A673 (cell line): ENCODE measurements around the gene KLHL4. TPM values are rescaled to one million over a fixed set of nuclear protein-coding genes. Genes with fewer than 3 reads are reported as not detected.

Experiments
- BruUV-seq: library from RNA; stranded (reverse); fragments of 400-500 nt; replicated peaks from 2 replicates; lab custom pipeline; 2021; lab: Mats Ljungman, UMichigan
- CTCF ChIA-PET: fragments of 300-600 bp; sonication (Branson Sonifier 250); formaldehyde crosslinking; loops from one replicate; lab custom pipeline; 2022; ENCODE audit warnings: antibody characterized with exemption; lab: Charles Lee
- POLR2A ChIA-PET: fragments of 300-600 bp; sonication (Branson Sonifier 250); formaldehyde crosslinking; loops from one replicate; lab custom pipeline; 2022; ENCODE audit warnings: antibody characterized with exemption; ENCODE audit not compliant: low non-redundant PET; lab: Charles Lee
- DNase-seq: peaks from one replicate; pipeline ENCODE4 v3.0.0-alpha.2; 2015; ENCODE audit warnings: low spot score
- H3K27ac ChIP-seq: fragments of 200-600 bp; sonication (generic); 2 replicates; pipeline ENCODE4 v1.5.1; 2016; ENCODE audit warnings: mixed run types, low read depth, mild to moderate bottlenecking, mixed read lengths, antibody characterized with exemption, low read length; ENCODE audit not compliant: poor library complexity, severe bottlenecking
- H3K27me3 ChIP-seq: fragments of 200-600 bp; sonication (generic); replicated peaks from 2 replicates; pipeline ENCODE4 v1.6.1; 2017; ENCODE audit warnings: mixed run types, low read depth, mild to moderate bottlenecking, mixed read lengths, antibody characterized with exemption, low read length; ENCODE audit not compliant: insufficient read depth, poor library complexity
- H3K36me3 ChIP-seq: fragments of 200-600 bp; sonication (generic); 2 replicates; pipeline ENCODE4 v1.6.1; 2016; ENCODE audit warnings: mixed run types, mild to moderate bottlenecking, mixed read lengths, antibody characterized with exemption, low read length; ENCODE audit not compliant: insufficient read depth, poor library complexity, severe bottlenecking
- H3K4me1 ChIP-seq: fragments of 200-600 bp; sonication (generic); 2 replicates; pipeline ENCODE4 v1.6.1; 2017; ENCODE audit warnings: mixed run types, mild to moderate bottlenecking, mixed read lengths, antibody characterized with exemption, low read length; ENCODE audit not compliant: insufficient read depth, poor library complexity, severe bottlenecking
- H3K4me3 ChIP-seq: fragments of 200-600 bp; sonication (generic); 2 replicates; pipeline ENCODE4 v1.5.1; 2016; ENCODE audit warnings: low read depth, mixed run types, mild to moderate bottlenecking, mixed read lengths, low read length; ENCODE audit not compliant: poor library complexity, severe bottlenecking
- H3K9me3 ChIP-seq: fragments of 200-600 bp; sonication (generic); 2 replicates; pipeline ENCODE4 v1.6.1; 2016; ENCODE audit warnings: mixed run types, low read depth, mild to moderate bottlenecking, mixed read lengths, antibody characterized with exemption, low read length; ENCODE audit not compliant: poor library complexity, severe bottlenecking
- EZH2 ChIP-seq: fragments of 200-600 bp; sonication (generic); IDR thresholded peaks from 2 replicates; pipeline ENCODE4 v1.6.1; 2017; ENCODE audit warnings: borderline replicate concordance, low read depth, mild to moderate bottlenecking, mixed read lengths, antibody characterized with exemption, low read length; ENCODE audit not compliant: poor library complexity, severe bottlenecking
- intact Hi-C: fragments of 100-400 bp; cut with micrococcal nuclease; formaldehyde crosslinking; loops from one replicate; pipeline ENCODE4 v1.10.0; 2022; ENCODE audit not compliant: unreplicated experiment
- total RNA-seq: library from RNA; stranded (reverse); gene quantifications from 2 replicates; pipeline ENCODE4 v1.2.3, GENCODE V29; 2021
- TF ChIP-seq, protein P1 (sequence below): fragments of 300-800, 200-600 bp; sonication (generic); conservative IDR thresholded peaks from 2 replicates; pipeline ENCODE4 v1.5.1; 2017; ENCODE audit warnings: low read depth, mild to moderate bottlenecking, antibody characterized with exemption, low read length, moderate library complexity, mixed read lengths

KLHL4 gene
- total RNA-seq, 1 experiment from 2014 or later, result 0.34 TPM

DNA sequence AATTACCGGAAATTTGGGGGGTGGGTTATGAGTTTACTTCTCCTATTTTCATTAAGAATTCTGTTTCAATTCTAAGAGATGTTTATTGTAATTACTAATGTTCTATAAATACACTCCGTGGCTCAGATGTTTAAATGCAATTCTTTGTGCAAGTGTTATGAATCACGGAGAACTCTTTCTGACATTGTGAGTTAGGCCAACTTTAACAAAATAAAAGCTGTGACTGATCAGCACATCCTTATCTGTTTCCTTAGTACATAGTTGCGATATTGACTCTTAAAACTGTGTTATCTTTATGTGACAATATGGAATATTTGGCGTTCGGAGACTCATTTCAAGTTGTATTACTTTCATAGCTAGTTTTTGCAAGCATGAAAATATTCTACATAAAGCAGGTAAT is 902 bp downstream of the KLHL4 start:
- CTCF ChIA-PET, result no interaction called here
- Histone ChIP-seq H3K36me3 (no peaks in the 10 kb centered on the region), H3K4me3 (no peak overlapping the region), H3K27ac (no peak overlapping the region), H3K9me3 (no peaks in the 10 kb centered on the region), H3K27me3 (no peaks in the 10 kb centered on the region), H3K4me1 (no peaks in the 10 kb centered on the region)
- no TSS peak for BruUV-seq
- POLR2A ChIA-PET, result no interaction called here
- TF ChIP-seq, protein P1, sequence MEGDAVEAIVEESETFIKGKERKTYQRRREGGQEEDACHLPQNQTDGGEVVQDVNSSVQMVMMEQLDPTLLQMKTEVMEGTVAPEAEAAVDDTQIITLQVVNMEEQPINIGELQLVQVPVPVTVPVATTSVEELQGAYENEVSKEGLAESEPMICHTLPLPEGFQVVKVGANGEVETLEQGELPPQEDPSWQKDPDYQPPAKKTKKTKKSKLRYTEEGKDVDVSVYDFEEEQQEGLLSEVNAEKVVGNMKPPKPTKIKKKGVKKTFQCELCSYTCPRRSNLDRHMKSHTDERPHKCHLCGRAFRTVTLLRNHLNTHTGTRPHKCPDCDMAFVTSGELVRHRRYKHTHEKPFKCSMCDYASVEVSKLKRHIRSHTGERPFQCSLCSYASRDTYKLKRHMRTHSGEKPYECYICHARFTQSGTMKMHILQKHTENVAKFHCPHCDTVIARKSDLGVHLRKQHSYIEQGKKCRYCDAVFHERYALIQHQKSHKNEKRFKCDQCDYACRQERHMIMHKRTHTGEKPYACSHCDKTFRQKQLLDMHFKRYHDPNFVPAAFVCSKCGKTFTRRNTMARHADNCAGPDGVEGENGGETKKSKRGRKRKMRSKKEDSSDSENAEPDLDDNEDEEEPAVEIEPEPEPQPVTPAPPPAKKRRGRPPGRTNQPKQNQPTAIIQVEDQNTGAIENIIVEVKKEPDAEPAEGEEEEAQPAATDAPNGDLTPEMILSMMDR, result no peak
- TF ChIP-seq EZH2, result no peak
- DNase-seq, result no peak
- intact Hi-C loops, result no loop called here

DNA sequence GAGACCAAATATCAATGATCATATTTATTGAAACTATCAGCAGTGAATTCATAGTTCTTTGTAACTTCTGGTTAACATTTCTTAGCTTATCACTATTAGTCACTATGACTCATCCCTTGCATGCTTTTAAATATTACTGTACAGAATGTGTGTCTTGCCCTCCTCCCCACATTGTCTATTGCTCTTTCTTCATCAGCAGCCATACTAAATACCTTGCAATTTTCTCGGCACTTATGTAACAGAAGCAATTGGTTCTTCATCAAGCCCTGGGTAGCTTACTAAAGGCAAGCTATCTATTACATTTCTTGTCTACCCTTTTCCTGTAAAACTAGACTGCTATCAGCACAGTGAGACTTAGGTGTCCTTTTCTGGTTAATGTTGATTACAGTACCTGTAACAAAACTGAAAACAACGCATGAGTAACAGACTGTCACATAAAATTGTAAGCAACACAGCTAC is 8.2 kb downstream of the KLHL4 start:
- DNase-seq, result no peak
- POLR2A ChIA-PET, result no interaction called here
- Histone ChIP-seq H3K4me1 (no peaks in the 10 kb centered on the region), H3K27me3 (no peaks in the 10 kb centered on the region), H3K4me3 (no peak overlapping the region), H3K27ac (no peak overlapping the region), H3K36me3 (no peaks in the 10 kb centered on the region), H3K9me3 (no peaks in the 10 kb centered on the region)
- CTCF ChIA-PET, result no interaction called here
- intact Hi-C loops, result no loop called here
- TF ChIP-seq EZH2, result no peak
- TF ChIP-seq, protein P1, result no peak
- no TSS peak for BruUV-seq

DNA sequence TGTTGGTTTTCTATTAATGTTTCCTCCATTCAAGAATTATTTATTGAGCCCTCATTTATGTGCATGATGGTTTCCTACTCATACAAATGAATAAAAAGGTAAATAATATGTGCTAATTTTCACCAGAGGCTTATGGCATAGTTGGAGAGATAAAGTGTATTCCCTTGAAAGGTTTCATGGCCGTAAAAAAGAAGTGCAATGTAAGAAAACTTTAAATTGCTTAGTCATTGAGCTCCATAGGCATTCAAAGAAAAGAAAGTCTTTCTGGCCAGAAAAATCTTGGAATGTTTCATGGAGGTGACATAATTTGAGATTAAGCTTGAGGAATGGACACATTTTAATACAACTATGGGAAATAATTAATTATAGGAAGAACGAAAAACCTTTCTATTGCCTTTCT is 8.7 kb downstream of the KLHL4 start:
- CTCF ChIA-PET, result no interaction called here
- POLR2A ChIA-PET, result no interaction called here

More for the DNA sequence above, 8.7 kb downstream of the KLHL4 start:
- intact Hi-C loops, result no loop called here
- Histone ChIP-seq H3K27me3 (no peaks in the 10 kb centered on the region), H3K27ac (no peak overlapping the region), H3K9me3 (no peaks in the 10 kb centered on the region), H3K36me3 (no peaks in the 10 kb centered on the region), H3K4me1 (no peaks in the 10 kb centered on the region), H3K4me3 (no peak overlapping the region)
- no peak for DNase-seq
- TF ChIP-seq EZH2, result no peak
- TF ChIP-seq, protein P1, result no peak
- BruUV-seq, result no TSS peak
